G401.6 (cell line): ENCODE measurements around the gene HEMK1.

Source experiments
- FAIRE-seq: peaks from 2 replicates; lab custom pipeline; 2012; peaks lifted over from hg19 to GRCh38; lab: Jason Lieb, UNC

HEMK1 gene

DNA sequence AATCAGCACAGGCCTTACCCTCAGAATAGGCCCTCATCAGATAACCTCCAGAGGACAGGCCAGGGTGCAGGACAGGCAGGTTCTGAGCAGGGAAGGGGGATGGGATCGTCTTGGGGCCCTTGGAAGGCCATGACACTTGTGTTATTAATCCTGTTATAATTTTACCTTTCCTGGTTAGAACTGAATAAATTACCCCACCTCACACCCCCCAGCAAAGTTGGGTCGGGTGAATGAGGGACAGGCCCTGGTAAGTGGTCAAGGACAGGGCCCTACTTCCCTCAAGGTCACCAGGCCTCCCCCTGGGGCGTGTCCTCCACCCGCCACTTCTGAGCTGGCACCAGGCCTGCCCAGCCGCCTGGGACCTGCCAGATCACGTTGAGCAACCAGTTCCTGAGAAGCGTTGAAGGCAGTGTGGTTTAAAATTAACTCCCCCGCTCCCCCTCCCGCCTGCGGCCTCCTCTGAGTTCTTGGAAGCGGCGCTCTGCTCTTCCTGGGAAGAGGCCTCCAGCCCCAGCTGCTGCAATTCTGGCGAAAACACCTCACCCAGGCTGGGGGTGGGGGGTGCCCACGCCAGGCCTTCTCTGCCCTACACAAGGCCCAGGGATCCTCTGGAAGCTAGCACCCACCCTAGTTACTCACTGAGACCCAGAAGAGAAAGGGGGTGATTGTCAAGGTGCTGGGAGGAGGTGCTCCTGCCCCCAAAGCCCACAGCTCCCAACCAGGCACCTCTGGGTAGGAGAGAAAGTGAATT is 31.7 kb downstream of the HEMK1 start:
- FAIRE-seq, result no peak

DNA sequence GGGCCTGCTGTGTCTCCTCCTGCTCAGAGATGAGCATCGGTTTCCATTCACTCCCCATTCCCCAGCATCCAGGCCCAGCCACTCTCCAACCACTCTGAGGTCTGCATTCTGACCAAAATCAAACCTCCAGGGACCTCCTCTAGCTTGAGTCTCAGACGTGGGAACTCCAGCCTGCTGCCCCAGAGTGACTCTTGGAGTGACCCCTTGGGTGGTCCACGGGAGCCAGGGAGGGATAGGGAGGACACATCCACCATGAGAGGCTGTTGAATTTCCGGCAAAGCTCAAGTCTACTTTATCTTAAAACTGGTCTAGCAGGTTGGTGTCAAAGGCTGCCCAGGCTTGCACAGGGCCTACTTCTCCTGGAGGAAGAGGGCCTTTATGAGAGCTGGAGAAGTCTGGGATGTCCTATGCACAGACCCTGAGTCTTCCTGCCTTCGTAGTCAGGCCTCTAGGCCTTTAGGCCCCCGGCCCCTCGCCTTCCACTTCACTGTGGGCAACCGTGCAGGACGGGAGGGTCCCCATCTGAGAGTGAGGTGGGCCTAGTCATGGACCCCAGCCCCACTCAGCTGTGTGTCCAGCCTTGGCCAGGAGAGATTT is 33.4 kb downstream of the HEMK1 start:
- no peak for FAIRE-seq

DNA sequence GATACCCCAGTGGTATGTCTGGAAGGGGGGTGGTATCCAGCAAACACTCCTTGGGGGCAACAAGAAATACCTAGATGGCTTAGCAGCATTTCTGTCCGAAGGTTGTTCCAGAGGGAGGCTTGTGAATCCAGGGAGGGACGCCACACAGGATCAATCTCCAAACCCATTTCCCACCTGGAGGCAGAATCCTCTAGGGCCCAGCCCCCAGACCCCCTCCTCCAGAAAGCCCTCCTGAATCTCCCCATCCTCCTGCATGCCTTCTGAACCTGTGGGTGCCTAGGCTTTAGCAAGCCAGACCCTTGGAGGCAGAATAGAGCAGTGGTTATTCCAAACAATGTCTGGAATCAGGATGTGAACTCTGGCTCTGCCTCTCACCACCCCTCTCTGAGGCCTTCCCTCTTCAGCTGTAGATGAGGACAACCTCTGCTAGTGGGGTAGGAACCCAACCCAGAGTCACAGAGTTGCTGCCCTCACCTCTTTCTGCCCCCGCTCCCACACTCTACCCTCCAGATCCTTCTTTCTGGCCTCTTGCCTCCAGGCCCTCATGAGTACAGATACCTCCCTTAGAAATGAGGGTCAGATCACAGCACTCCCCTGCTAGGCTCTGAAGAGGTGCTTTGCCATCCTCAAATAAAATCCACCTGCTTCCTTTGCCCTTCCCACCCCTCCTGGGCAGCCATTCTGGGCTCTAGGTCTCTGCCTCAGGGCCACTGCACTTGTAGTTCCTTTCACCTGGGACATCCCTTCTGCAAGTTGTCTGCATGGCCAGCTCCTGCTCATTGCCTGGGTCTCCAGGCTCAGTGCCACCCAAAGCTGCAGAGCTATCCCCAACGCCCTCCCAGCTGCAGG is 34.2 kb downstream of the HEMK1 start:
- FAIRE-seq, result no peak

DNA sequence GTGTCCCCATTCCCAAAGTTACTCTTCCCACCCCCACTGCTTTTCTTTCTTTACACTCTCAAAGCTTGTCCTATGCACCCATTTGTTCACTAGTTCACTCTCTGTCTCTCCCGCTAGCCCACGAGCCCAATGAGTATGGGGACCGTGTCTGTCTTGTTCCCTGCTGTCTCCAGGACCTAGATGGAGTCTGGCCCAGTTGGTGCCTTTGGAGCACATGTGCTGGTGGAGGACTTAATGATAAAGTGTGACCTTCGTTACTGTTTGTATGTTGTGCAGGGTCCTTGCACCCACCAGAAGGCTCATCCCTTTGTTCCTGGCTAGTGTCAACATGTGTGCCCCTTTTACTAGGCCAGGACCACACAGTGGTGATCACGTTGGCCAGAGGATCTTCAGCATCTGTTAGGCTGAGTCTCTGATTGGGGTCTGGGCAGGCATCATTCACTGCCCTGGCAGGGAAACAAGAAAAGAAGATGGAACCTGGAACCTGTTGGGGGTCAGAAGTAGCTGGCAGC is 34.8 kb downstream of the HEMK1 start:
- no peak for FAIRE-seq

DNA sequence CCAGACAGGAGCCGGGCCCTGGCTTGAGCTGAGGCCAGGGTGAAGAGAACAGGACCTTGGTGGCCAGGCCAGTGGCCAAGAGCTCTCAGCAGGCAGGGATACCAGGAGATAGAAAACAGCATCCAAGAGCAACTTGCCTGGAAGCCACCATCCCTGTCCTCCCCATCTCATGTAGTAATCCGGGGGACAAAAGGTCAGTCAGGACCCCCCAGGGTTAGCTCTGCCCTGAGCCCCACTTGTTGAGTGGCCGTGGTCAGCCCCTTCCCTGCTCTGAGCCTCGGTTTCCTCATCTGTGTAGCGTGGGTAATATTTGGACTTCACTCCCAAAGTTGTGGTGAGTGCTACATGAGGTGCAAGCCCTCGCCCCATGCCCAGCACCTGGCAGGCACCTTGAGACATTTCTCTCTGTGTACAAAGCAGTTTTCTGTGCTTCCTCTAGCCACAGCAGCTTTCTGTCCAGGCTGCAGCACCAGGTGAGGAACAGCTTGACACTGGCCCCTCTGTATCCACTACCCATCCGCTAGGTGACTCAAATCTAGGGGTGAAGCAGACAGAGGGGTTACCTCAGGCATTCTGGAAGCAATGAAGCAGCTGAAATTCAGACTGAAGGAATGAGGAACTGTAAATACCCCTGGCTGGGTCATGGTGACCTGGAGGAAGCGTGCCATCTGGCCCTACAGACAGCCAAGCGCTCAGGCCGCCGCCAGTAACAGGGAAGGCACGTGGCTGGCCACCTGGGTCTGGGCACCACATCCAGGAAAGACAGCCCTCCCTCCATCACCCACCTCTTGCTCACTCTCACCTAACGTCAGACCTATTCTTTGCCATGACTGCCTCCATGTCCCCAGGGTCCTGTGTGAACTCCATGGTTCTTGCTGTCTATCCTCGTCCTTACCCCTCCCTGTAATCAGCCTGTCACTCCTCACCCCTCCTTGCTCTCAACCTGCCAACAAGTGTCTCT is 35.6 kb downstream of the HEMK1 start:
- FAIRE-seq, result no peak

GRCh38 chr3:50605901-50606326 is 36.6 kb downstream of the HEMK1 start:
- FAIRE-seq, result no peak

DNA sequence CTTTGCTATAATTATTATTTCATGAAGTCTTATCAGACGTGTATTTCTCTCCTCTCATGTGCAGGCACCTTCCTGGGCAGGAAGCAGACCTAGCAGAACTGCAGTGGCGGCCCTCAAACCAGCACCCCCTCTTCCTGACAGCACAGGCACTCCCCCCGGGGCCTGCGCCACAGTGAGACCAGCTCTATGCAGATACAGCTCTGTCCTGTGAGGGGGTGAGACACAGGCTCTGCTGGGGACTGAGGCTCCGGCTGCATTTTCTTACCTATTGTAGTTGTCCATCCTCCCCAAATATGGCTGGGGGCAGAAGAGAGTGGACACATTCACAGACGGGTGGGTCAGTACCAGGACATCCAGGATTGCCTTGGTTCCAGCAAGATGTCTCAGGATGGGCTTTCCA is 37.3 kb downstream of the HEMK1 start:
- no peak for FAIRE-seq

GRCh38 chr3:50607271-50608091 is 38.2 kb downstream of the HEMK1 start:
- FAIRE-seq, result no peak

DNA sequence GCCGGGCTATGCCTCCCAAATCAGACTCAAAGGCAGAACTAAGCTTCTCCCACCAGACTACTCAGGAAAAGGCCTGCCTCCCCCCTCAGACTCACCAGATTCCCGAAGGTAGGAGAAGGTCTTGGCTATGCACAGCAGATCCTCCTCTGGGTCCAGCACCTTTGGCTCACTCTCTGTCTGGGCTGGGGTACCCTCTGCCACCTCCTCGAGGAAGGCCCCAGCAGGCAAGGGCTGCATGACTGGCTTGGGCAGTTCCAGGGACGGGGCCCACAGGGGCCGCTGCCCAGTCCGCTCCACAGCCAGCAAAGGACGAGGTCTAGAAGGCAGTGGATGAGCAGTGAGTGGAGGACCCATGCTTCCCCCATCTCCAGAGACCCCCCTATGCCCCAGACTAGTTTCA is 39.0 kb downstream of the HEMK1 start:
- no peak for FAIRE-seq

DNA sequence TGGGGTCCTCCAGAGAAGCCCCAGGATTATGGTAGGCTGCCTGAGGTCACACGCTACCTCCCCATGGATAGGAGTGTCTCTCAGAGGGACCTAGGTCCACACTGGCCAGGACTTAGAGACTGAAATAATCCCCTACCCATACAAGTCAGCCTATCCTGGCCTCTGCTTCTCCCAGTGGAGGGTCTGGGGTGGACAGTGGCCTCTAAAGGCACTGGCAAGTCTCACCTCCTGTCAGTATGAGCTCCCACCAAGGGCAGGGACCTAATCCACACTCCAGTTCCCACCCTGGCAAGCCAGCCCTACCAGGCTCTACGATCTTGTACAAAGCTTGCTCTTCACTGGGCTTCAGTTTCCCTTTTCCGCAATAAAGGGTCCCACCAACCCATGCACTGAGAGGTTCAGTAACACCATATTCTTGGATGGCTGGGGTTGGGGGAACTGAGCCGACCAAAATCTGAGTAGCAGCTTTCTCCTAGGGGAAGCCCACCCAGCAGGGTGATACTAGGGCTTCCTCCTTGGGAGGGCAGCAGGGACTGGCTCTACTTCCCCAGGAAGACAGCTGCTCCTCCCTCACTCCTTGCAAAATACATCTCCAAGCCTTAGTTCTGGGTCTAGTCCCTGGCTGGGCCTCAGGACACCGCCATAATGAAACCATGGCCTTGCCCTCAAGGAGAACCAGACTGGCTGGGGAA is 39.9 kb downstream of the HEMK1 start:
- FAIRE-seq, result no peak

DNA sequence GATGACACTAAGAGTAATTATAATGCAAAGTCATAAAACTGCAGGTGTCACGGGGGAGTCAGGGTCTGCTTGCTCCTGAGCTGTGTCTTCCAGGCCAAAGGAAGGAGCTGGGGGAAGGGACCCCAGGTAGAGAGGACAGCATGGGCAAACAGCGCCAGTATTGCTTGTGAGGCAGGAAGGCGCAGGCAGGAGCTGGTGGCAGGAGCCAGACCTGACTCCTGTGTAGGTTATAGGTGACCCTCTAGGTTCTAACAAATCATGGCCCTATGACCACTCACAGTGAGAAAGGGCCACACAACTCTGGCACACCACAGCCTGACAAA is 40.4 kb downstream of the HEMK1 start:
- no peak for FAIRE-seq

GRCh38 chr3:50610181-50610971 is 41.1 kb downstream of the HEMK1 start:
- no peak for FAIRE-seq

DNA sequence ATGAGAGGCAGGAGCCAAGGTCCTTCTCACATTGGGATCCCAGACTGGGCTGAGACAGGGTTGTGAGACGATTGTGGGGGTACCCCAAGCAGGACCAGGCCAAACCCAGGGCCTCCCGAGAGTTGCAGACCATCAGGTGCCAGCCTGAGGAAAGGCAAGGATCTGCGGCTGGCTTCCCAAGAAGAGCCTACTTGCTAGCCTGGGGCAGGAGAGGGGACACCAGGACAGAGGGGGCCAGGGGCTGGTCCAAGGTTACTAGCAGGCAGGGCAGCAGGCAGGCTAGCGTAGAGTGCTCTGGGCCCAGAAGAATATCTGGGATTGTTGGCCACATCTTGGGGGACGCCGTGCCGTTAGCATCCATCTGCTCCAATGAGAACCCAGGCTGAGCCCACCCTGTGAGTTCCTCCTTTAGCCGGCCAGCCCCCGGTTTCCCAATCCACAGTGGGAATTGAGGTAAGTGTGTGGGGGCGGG is 41.7 kb downstream of the HEMK1 start:
- FAIRE-seq, result no peak

DNA sequence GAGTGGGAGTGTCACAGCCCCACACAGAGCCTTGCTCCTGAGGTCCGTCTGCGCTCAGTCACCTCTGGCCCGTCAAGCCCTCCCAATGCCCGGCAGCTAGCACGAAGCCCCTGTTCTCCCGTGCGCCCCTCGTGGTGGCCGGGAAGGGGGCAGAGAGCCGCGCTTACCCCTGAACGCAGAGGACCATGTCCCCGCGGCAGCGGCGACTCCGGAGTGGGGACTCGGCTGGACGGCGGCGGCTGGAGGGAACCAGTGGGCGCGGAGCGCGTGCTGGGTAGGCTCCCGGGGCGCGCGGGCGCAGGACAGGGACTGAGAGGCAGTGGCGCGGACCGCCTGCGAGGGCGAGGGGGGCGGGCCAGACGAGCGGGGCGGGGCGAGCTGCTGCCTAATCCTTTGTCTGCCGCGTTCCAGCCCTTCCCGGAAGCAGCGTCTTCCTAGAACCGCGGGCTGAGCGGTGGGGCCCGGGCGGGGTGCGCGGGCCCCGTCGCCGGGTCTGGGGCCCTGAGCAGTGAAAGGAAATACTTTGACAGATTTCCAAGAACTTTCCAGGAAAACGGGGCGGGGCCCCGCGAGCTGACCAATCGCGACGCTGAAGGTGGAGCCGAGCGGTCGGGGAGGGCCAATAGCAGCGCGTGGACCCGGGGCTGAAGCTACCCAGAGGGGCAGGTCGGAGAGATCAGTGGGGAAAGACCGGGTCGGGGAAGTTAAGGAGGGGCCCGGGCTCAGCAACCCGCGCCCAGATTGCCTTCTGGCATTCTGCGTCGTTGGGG is 42.3 kb downstream of the HEMK1 start, which contains the start of gene CISH:
Gene CISH (minus strand): TSS at position 311 of the 770 bp plus-strand sequence. CDS start 124 bp downstream, at position 187.
- peak; percentile 97 for FAIRE-seq

GRCh38 chr3:50612234-50612882 is 43.0 kb downstream of the HEMK1 start:
- FAIRE-seq, result no peak

GRCh38 chr3:50612970-50613846 is 43.9 kb downstream of the HEMK1 start:
- FAIRE-seq, result no peak

GRCh38 chr3:50615190-50615589 is 45.9 kb downstream of the HEMK1 start:
- FAIRE-seq, result no peak
